Neutrophil (primary cell): ENCODE measurements around the gene APOA4.
A peak's percentile ranks its signal among the peaks of the same experiment; 100 is the strongest.

ENCODE experiments used
- H3K27ac ChIP-seq: fragments of 200-600 bp; sonication (generic); 2 replicates; pipeline ENCODE4 v1.5.1; 2016; ENCODE audit warnings: mild to moderate bottlenecking, moderate library complexity
- H3K27me3 ChIP-seq: fragments of 200-600 bp; sonication (generic); 2 replicates; pipeline ENCODE4 v1.6.0; 2016; ENCODE audit warnings: mild to moderate bottlenecking
- H3K36me3 ChIP-seq: fragments of 200-600 bp; sonication (generic); 2 replicates; pipeline ENCODE4 v1.5.1; 2017
- H3K4me1 ChIP-seq, 2 experiments: fragments of 200-600 bp in 1 of 2; sonication (generic) in 1 of 2; 1 replicate in 1 of 2; 2 replicates in 1 of 2; pipeline versions ENCODE4 v1.5.1 to v1.6.1; 2013 to 2016; ENCODE audit warnings: low read depth in 1 of 2, low read length in 1 of 2, mild to moderate bottlenecking in 1 of 2, moderate library complexity in 1 of 2; ENCODE audit not compliant: control insufficient read depth in 1 of 2, insufficient read depth in 1 of 2
- H3K4me3 ChIP-seq, 2 experiments: fragments of 200-600 bp in 1 of 2; sonication (generic) in 1 of 2; 1 replicate in 1 of 2; 2 replicates in 1 of 2; pipeline ENCODE4 v1.5.1; 2013 to 2016; ENCODE audit warnings: low read depth in 1 of 2, low read length in 1 of 2, mild to moderate bottlenecking in 1 of 2, moderate library complexity in 1 of 2
- H3K9me3 ChIP-seq: fragments of 200-600 bp; sonication (generic); 2 replicates; pipeline ENCODE4 v1.5.1; 2016
- CTCF ChIP-seq: fragments of 200-600 bp; sonication (generic); IDR thresholded peaks from 2 replicates; pipeline ENCODE4 v1.5.1; 2016; ENCODE audit warnings: antibody characterized with exemption

Gene APOA4

GRCh38 chr11:116794851-116795250 lies 28.3 kb downstream of the APOA4 start:
- Histone ChIP-seq H3K9me3 (no peaks in the 10 kb centered on the region), H3K4me1 (peaks cover 6 to 7% of the 10 kb centered on the region in 2 experiments), H3K27ac (no peak overlapping the region), H3K27me3 (no peaks in the 10 kb centered on the region), H3K36me3 (no peaks in the 10 kb centered on the region), H3K4me3 (no peak overlapping the region)
- TF ChIP-seq CTCF, result no peak

- no peaks in the 10 kb centered on the region for H3K9me3 ChIP-seq
- no peaks in the 10 kb centered on the region for H3K36me3 ChIP-seq
- H3K4me1 ChIP-seq, result peaks cover 6 to 7% of the 10 kb centered on the region in 2 experiments
- H3K27me3 ChIP-seq, result no peaks in the 10 kb centered on the region
- H3K27ac ChIP-seq, result no peak overlapping the region
- H3K4me3 ChIP-seq, result no peak overlapping the region
- TF ChIP-seq CTCF, result no peak
Observed at GRCh38 chr11:116793772-116794097, 29.4 kb downstream of the APOA4 start.

GRCh38 chr11:116792869-116793771 lies 30.0 kb downstream of the APOA4 start:
- no peak overlapping the region for H3K4me3 ChIP-seq
- no peaks in the 10 kb centered on the region for H3K36me3 ChIP-seq
- no peaks in the 10 kb centered on the region for H3K9me3 ChIP-seq
- no peak for TF ChIP-seq CTCF
- H3K4me1 ChIP-seq, result peaks cover 12 to 13% of the 10 kb centered on the region in 2 experiments
- no peak overlapping the region for H3K27ac ChIP-seq
- no peaks in the 10 kb centered on the region for H3K27me3 ChIP-seq

- no peaks in the 10 kb centered on the region for H3K36me3 ChIP-seq
- H3K27me3 ChIP-seq, result no peaks in the 10 kb centered on the region
- H3K4me1 ChIP-seq, result peaks cover 16 to 17% of the 10 kb centered on the region in 2 experiments
- H3K4me3 ChIP-seq, result no peak overlapping the region
- H3K9me3 ChIP-seq, result no peaks in the 10 kb centered on the region
- H3K27ac ChIP-seq, result no peak overlapping the region
- no peak for TF ChIP-seq CTCF
Observed at GRCh38 chr11:116792144-116792868, 30.8 kb downstream of the APOA4 start.

- no peak for TF ChIP-seq CTCF
- H3K4me1 ChIP-seq, result peaks cover 22% of the 10 kb centered on the region in 2 experiments
- no peaks in the 10 kb centered on the region for H3K36me3 ChIP-seq
- no peaks in the 10 kb centered on the region for H3K9me3 ChIP-seq
- H3K27ac ChIP-seq, result no peak within 1 kb of the TSS
- peak within 1 kb of the TSS in 1 of 2 experiments; percentile 14 for H3K4me3 ChIP-seq
- H3K27me3 ChIP-seq, result no peaks in the 10 kb centered on the region
Observed at GRCh38 chr11:116791813-116792143, 31.3 kb downstream of the APOA4 start, which contains the start of gene APOA5. Gene APOA5, minus strand, starts transcription at chr11:116791879. Its CDS starts 19 bp downstream, at chr11:116791860.
